GM18505 (cell line): ENCODE data around the gene CAP2.

Experiments used
- ATAC-seq: cut with Tn5 transposase; IDR thresholded peaks from one replicate; pipeline ENCODE4 v1.9.1; 2021; ENCODE audit not compliant: unreplicated experiment
- POLR2A ChIP-seq: IDR thresholded peaks from 4 replicates; pipeline ENCODE4 v1.6.1; 2011; ENCODE audit warnings: borderline replicate concordance; ENCODE audit not compliant: insufficient read depth, insufficient read length; ENCODE audit errors: extremely low read depth

The CAP2 gene, protein sequence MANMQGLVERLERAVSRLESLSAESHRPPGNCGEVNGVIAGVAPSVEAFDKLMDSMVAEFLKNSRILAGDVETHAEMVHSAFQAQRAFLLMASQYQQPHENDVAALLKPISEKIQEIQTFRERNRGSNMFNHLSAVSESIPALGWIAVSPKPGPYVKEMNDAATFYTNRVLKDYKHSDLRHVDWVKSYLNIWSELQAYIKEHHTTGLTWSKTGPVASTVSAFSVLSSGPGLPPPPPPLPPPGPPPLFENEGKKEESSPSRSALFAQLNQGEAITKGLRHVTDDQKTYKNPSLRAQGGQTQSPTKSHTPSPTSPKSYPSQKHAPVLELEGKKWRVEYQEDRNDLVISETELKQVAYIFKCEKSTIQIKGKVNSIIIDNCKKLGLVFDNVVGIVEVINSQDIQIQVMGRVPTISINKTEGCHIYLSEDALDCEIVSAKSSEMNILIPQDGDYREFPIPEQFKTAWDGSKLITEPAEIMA

DNA sequence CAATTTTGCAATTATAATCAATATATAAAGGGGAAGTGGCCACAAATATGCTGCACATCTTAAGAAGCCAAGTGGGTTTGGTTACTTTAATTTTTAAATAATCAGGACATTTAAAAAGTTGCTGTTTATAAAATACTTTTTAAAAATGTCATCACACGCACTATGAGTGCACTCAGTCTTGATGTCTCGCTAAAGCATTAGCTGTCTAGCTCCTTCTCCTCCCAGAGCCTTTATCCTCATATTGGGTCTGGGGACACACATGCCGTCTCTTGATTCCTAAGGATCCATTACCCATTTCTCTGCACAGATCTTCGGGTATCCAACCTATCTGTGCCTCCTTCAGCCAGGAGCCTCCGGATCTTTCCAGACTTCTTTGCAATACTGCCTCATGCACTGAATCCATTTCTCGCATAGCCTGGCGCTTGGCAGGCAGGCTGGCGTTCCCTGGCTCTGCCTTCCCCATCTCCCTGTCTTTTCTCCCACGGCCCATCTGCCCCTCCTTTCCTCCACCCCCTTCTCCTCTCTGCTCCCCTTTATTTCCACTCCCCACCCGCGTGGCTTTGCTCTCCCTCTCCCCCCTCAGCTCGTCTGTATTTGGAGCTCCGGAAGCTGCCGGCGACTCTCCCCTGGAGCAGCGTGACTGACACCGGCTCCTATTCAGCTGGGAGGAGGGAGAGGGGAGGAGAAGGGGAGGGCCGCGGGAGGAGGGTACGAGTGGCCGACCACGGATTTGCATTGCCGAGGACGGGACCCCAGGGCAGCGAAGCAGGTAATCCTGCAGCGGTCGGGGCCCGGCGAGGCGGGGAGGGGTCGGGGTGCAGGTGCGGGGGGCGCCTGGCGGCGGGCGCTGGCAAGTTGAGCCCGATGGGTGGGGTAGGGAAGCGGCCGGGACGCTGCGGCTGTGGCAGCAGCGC is at the start of gene CAP2:
Gene CAP2, plus strand, starts transcription at position 618 of the 914 bp plus-strand sequence. CDS start 27,961 bp downstream, outside the sequence.
- no peak for ATAC-seq
- no peak for TF ChIP-seq POLR2A

DNA sequence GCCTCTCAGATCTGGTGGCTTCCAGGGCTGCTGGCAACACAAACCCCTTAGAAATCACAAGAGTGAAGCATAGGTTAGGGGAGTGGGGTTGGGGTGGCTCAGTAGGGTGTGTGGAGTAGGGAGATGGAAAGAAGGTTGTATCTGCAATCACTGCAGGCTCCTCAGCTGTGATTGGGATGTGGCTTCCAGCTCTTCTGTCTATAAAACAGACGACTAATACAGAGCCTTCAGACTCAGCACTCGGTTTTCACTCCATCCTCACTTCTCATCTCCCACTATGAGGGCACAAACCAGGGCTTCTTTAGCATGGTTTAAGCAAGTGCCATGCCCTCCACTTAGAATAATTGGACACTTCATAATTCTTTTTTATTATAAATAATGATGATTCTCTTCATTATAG is 46.4 kb upstream of the CAP2 start:
- no peak for ATAC-seq
- no peak for TF ChIP-seq POLR2A

DNA sequence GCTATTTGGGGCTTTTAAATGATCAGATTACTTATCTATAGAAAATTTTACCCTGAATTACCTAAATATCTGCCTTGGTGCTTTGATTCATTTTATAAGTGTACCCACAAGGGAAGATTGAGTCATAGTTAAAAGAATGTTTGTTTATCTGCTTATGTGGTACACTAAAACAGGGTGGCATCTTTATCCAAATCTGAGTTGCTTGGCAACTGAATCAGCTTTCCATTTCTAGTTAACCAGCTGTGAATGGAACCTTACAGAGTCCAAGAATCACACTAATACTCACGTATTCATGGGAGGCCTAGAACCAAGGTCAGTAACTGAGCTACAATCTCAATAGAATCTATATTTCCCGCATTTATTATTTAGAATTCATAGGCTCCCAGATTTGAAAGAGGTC is 44.0 kb upstream of the CAP2 start:
- TF ChIP-seq POLR2A: no peak
- no peak for ATAC-seq

DNA sequence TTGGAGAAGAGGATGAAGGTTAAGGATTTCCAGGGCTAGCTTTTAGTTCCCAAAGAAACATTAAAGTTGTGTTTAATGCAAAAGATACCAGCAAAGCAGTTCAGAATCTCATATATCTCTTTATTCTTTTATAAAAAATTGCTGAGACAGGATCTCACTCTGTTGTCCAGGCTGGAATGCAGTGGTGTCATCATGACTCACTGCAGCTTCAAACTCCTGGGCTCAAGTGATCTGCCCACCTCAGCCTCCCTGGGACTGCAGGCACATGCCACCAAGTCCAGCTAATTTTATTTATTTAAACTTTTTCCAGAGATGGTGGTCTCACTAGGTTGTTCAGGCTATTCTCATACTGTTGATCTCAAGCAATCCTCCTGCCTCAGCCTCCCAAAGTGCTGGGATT is 41.1 kb upstream of the CAP2 start:
- ATAC-seq: no peak
- TF ChIP-seq POLR2A: no peak

DNA sequence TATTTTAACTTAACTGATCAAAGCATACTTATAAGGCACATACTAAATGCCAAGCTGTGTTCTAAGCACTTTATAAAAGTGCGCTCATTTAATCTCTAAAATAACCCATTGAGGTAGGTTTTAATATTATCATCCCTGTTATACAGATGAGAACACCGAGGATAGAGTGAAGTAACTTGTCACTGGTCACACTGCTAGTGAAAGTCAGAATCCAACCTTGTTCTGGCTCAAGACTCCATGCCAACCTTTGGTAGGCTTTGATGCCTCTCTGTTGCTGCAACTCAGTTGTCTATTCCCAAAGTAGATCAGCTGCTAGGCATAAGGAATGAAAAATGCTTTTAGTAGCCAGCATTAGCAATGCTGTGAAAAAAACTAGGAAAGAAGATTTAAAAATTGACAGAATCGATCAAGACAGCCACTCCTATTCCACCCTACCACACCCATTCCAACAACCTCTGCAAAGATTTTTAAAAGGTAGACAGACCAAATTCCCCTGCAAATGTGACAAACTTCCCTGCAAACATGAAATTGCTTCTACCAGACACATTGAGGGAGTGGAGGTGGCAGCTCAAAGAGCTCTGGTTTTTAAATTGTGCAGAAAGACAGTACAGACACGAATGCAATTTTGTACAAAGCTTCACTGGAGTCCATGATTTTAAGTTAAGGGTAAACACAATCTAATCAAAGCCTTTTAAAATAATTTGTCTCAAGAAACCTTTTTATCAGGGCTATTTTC is 39.8 kb upstream of the CAP2 start:
- no peak for ATAC-seq

DNA sequence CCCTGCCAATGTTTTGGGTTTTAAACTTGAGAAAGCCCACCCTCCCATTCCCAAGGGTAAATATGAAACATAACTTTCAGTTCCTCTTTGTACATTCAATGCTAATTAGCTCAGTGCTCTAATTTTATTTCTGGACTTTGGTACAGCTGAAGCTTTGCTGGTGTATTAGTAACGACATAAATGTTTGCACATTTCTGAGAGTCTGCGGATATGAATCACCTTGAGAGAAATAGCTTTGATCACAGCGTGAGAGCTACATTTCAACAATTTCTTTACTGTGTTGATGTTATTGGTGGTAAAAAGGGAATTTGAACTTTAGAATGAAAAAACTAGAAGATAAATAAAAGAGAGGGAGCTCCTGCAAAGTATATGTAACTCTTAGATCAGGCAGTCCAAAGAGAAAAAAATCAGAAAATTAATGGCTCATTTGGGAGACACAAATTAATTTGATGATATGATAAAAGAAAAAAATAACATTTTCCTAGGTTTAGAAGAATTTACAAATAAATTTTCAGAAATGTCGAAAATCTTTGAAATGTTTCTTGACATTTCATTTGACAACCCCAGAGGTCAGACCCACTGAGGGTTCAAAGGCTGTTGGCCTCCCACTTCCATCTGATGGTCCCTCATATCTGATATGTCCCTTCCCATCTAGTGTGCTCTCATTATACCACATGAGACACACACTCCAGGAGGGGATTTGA is 38.5 kb upstream of the CAP2 start:
- no peak for TF ChIP-seq POLR2A
- no peak for ATAC-seq

More for the DNA sequence above, 39.8 kb upstream of the CAP2 start:
- TF ChIP-seq POLR2A: no peak

DNA sequence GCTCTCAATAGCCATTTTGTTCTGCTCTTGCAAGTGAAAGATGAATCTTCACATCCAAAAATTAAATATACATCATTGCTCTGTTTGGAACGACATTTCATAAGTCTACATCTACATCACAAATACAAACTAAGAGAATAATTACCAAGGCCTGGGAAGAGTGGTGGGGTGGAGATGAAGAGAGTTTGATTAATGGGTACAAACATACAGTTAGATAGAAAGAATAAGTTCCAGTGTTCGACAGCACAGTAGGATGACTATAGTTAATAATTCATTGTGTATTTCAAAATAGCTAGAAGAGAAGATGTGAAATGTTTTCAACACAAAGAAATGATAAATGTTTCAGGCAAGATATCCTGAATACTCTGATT is 38.0 kb upstream of the CAP2 start:
- TF ChIP-seq POLR2A: no peak
- no peak for ATAC-seq

DNA sequence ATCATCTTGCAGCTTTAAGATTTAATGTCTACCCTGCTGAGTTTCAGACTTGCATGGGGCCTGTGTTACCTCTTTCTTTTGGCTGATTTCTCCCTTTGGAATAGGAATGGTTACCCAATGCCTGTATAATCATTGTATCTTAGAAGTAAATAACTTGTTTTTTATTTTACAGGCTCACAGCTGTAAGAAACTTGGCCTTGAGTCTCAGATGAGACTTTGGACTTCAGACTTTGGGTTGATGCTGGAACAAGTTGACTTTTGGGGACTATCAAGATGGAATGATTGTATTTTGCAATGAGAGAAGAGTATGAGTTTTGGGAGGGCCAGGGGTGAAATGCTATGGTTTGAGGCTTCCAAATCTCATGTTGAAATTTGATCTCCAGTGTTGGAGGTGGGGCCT is 34.9 kb upstream of the CAP2 start:
- ATAC-seq: no peak
- TF ChIP-seq POLR2A: no peak

DNA sequence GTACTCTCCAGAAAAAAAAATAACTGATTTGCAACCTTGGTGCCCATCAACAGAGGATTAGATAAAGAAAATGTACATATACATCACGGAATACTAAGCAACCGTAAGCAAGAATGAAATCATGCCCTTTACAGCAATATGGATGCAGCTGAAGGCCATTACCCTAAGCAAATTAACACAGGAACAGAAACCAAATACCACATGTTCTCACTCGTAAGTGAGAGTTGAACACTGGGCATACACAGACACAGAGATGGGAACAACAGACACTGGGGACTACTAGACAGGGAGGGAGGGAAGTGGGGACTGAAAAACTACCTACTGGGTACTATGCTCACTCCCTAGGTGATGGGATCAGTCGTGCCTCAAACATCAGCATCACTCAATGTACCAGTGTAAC is 32.8 kb upstream of the CAP2 start:
- TF ChIP-seq POLR2A: no peak
- ATAC-seq: no peak

DNA sequence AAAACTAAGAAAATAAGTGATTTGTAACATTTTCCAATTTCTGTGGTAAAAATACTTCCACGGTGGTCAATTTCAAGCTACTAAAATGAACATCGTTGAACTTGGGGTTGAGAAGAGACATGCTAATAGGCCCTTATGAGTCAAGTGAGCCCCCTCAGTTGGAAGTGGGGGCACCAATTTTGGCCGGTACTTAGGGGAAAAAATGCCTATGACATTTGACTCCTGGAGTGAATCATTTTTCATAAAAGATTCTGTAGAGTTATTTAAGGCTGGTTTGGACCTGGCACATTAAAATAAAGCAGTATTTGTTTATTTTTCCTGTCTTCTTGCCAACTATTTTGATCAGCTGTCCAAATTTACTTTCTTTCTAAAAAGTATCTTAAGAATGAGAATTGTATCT is 32.4 kb upstream of the CAP2 start:
- no peak for TF ChIP-seq POLR2A
- no peak for ATAC-seq

DNA sequence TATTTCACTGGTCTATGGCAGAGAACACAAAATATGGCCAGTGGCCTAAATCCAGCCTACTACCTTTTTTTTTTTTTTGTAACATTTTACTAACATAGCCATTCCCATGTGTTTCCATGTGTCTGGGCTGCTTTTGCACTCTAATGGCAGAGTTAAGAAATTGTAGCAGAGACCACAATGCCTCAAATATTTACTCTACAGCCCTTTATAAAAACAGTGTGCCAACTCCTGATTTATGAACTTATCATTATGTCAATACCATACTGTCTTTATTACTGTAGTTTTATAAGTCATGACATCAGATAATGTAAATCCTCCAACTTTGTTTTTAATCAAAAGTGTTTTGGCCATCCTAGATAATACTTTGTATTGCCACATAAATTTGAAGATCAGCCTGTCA is 27.4 kb upstream of the CAP2 start:
- ATAC-seq: no peak
- TF ChIP-seq POLR2A: no peak

DNA sequence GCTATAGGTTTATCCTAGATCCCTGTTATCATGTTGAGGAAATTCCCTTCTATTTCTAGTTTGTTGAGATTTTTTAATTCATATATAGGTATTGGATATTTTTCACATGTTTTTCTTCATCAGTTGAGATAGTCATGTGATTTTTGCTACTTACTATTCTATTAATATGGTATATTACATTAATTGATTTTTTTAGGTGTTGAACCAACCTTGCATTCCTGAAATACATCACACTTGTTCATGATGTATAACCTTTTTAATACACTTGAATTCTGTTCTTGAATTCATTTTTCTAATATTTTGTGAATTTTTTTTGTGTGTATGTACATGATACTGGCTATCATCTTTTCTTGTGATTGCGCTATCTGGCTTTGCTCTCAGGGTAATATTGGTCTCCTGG is 25.5 kb upstream of the CAP2 start:
- TF ChIP-seq POLR2A: no peak
- ATAC-seq: no peak
